Astrocyte (in vitro differentiated cells and primary cell): ENCODE results near the gene IFI16. TPM values are rescaled to one million over a fixed set of nuclear protein-coding genes. Genes with fewer than 3 reads are reported as not detected.

Experiments
- DNase-seq: peaks from one replicate; pipeline ENCODE4 v3.0.0-alpha.2; 2010; ENCODE audit warnings: low read depth
- FAIRE-seq: peaks from 2 replicates; lab custom pipeline; 2011; peaks lifted over from hg19 to GRCh38; lab: Jason Lieb, UNC
- H2AFZ ChIP-seq: 2 replicates; pipeline ENCODE4 v1.6.0; 2012; ENCODE audit warnings: low read depth, low read length, inconsistent platforms
- H3K27ac ChIP-seq: 2 replicates; pipeline ENCODE4 v1.5.1; 2011; ENCODE audit warnings: low read depth, low read length, inconsistent platforms
- H3K27me3 ChIP-seq: 2 replicates; pipeline ENCODE4 v1.6.0; 2011; ENCODE audit warnings: low read length, inconsistent platforms; ENCODE audit not compliant: insufficient read depth
- H3K36me3 ChIP-seq: 2 replicates; pipeline ENCODE4 v1.5.1; 2011; ENCODE audit warnings: low read length, inconsistent platforms; ENCODE audit not compliant: insufficient read depth
- H3K4me1 ChIP-seq: 2 replicates; pipeline ENCODE4 v1.5.1; 2011; ENCODE audit warnings: low read length, inconsistent platforms; ENCODE audit not compliant: insufficient read depth
- H3K4me2 ChIP-seq: 2 replicates; pipeline ENCODE4 v1.6.0; 2012; ENCODE audit warnings: low read length, inconsistent platforms
- H3K4me3 ChIP-seq: 2 replicates; pipeline ENCODE4 v1.5.1; 2011; ENCODE audit warnings: low read depth, mild to moderate bottlenecking, low read length, inconsistent platforms; ENCODE audit not compliant: insufficient read depth
- H3K79me2 ChIP-seq: 2 replicates; pipeline ENCODE4 v1.6.0; 2012; ENCODE audit warnings: mild to moderate bottlenecking, low read length, inconsistent platforms; ENCODE audit not compliant: insufficient read depth
- H3K9ac ChIP-seq: 2 replicates; pipeline ENCODE4 v1.6.0; 2012; ENCODE audit warnings: mild to moderate bottlenecking, low read length, inconsistent platforms
- H3K9me3 ChIP-seq: 2 replicates; pipeline ENCODE4 v1.5.1; 2012; ENCODE audit warnings: low read depth, mild to moderate bottlenecking, low read length, inconsistent platforms; ENCODE audit not compliant: insufficient read depth
- H4K20me1 ChIP-seq: 2 replicates; pipeline ENCODE4 v1.6.0; 2012; ENCODE audit warnings: low read length, inconsistent platforms; ENCODE audit not compliant: insufficient read depth
- H3K27ac Mint-ChIP-seq: one replicate; pipeline ENCODE4 v1.8.0; 2021; ENCODE audit warnings: mild to moderate bottlenecking, mixed read lengths; ENCODE audit not compliant: unreplicated experiment
- H3K27me3 Mint-ChIP-seq: one replicate; pipeline ENCODE4 v1.8.0; 2021; ENCODE audit warnings: low read depth, mixed read lengths; ENCODE audit not compliant: unreplicated experiment
- H3K36me3 Mint-ChIP-seq: one replicate; pipeline ENCODE4 v1.8.0; 2021; ENCODE audit warnings: low read depth, mixed read lengths; ENCODE audit not compliant: unreplicated experiment
- H3K4me1 Mint-ChIP-seq: one replicate; pipeline ENCODE4 v1.8.0; 2021; ENCODE audit warnings: low read depth, mixed read lengths; ENCODE audit not compliant: unreplicated experiment
- H3K4me3 Mint-ChIP-seq: one replicate; pipeline ENCODE4 v1.8.0; 2021; ENCODE audit warnings: mild to moderate bottlenecking, moderate library complexity, mixed read lengths; ENCODE audit not compliant: unreplicated experiment
- H3K9me3 Mint-ChIP-seq: one replicate; pipeline ENCODE4 v1.8.0; 2021; ENCODE audit warnings: mild to moderate bottlenecking, mixed read lengths; ENCODE audit not compliant: unreplicated experiment
- EZH2 ChIP-seq: IDR thresholded peaks from 2 replicates; pipeline ENCODE4 v1.6.1; 2012; ENCODE audit warnings: mild to moderate bottlenecking, low read length, inconsistent platforms; ENCODE audit not compliant: insufficient read depth
- total RNA-seq: library from RNA; stranded (reverse); gene quantifications from 2 replicates; pipeline ENCODE4 v1.2.1, GENCODE V29; 2021
- TF ChIP-seq, protein P1 (sequence below): IDR thresholded peaks from 2 replicates; pipeline ENCODE4 v1.5.1; 2011; ENCODE audit warnings: low read depth, mild to moderate bottlenecking, inconsistent platforms, low read length, moderate library complexity; ENCODE audit not compliant: insufficient read depth

The IFI16 gene
- total RNA-seq, 1 donor from 2014 or later, result 109 TPM

DNA sequence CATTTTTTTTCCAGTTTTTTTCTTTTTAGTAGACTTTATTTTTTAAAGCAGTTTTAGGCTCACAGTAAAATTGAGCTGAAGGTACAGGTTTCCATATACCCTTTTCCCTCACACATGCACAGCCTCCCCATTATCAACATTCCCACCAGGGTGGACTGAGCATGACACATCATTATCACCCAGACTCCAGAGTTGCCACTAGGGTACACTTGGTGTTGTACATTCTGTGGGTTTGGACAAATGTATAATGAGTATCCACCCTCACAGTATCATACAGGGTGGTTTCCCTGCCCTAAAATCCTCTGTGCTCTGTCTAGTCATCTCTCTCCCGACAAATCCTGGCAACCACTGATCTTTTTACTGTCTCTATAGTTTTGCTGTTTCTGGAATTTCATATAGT is 69.8 kb downstream of the IFI16 start:
- Histone ChIP-seq H4K20me1 (no peaks in the 10 kb centered on the region), H3K79me2 (no peaks in the 10 kb centered on the region), H3K27ac (no peak overlapping the region), H3K9ac (no peak overlapping the region), H3K9me3 (no peaks in the 10 kb centered on the region), H3K27me3 (peaks cover 8% of the 10 kb centered on the region), H3K4me3 (no peak overlapping the region), H2AFZ (no peak overlapping the region), H3K4me2 (no peak overlapping the region), H3K4me1 (no peaks in the 10 kb centered on the region), H3K36me3 (no peaks in the 10 kb centered on the region)
- no peak for FAIRE-seq
- no peak for DNase-seq
- Mint-ChIP-seq H3K36me3 (no peaks in the 10 kb centered on the region), H3K27me3 (no peaks in the 10 kb centered on the region), H3K9me3 (no peaks in the 10 kb centered on the region), H3K27ac (no peak overlapping the region), H3K4me3 (no peak overlapping the region), H3K4me1 (peaks cover 7% of the 10 kb centered on the region)
- TF ChIP-seq, protein P1, sequence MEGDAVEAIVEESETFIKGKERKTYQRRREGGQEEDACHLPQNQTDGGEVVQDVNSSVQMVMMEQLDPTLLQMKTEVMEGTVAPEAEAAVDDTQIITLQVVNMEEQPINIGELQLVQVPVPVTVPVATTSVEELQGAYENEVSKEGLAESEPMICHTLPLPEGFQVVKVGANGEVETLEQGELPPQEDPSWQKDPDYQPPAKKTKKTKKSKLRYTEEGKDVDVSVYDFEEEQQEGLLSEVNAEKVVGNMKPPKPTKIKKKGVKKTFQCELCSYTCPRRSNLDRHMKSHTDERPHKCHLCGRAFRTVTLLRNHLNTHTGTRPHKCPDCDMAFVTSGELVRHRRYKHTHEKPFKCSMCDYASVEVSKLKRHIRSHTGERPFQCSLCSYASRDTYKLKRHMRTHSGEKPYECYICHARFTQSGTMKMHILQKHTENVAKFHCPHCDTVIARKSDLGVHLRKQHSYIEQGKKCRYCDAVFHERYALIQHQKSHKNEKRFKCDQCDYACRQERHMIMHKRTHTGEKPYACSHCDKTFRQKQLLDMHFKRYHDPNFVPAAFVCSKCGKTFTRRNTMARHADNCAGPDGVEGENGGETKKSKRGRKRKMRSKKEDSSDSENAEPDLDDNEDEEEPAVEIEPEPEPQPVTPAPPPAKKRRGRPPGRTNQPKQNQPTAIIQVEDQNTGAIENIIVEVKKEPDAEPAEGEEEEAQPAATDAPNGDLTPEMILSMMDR, result no peak
- TF ChIP-seq EZH2, result no peak

GRCh38 chr1:159081626-159082025 is 71.9 kb downstream of the IFI16 start:
- Histone ChIP-seq H3K79me2 (no peaks in the 10 kb centered on the region), H3K9me3 (no peaks in the 10 kb centered on the region), H3K9ac (no peak overlapping the region), H4K20me1 (no peaks in the 10 kb centered on the region), H3K4me1 (no peaks in the 10 kb centered on the region), H3K36me3 (no peaks in the 10 kb centered on the region), H3K27ac (no peak overlapping the region), H2AFZ (no peak overlapping the region), H3K27me3 (peaks cover 4% of the 10 kb centered on the region), H3K4me3 (no peak overlapping the region), H3K4me2 (no peak overlapping the region)
- no peaks in the 10 kb centered on the region for H3K9me3 Mint-ChIP-seq
- FAIRE-seq, result no peak
- H3K36me3 Mint-ChIP-seq, result no peaks in the 10 kb centered on the region
- no peak for TF ChIP-seq EZH2
- TF ChIP-seq, protein P1, result no peak
- no peak overlapping the region for H3K4me3 Mint-ChIP-seq
- peaks cover 7% of the 10 kb centered on the region for H3K4me1 Mint-ChIP-seq
- H3K27ac Mint-ChIP-seq, result no peak overlapping the region
- DNase-seq, result no peak
- no peaks in the 10 kb centered on the region for H3K27me3 Mint-ChIP-seq

GRCh38 chr1:159083013-159083412 is 73.3 kb downstream of the IFI16 start:
- no peaks in the 10 kb centered on the region for H3K9me3 Mint-ChIP-seq
- no peaks in the 10 kb centered on the region for H4K20me1 ChIP-seq
- no peak overlapping the region for H3K27ac Mint-ChIP-seq

More at GRCh38 chr1:159083013-159083412, 73.3 kb downstream of the IFI16 start:
- FAIRE-seq (no peak), DNase-seq (no peak)
- Histone ChIP-seq H3K4me3 (no peak overlapping the region), H2AFZ (no peak overlapping the region), H3K79me2 (no peaks in the 10 kb centered on the region), H3K9me3 (no peaks in the 10 kb centered on the region), H3K4me2 (no peak overlapping the region), H3K27me3 (no peaks in the 10 kb centered on the region), H3K36me3 (no peaks in the 10 kb centered on the region), H3K27ac (no peak overlapping the region), H3K4me1 (peaks cover 2% of the 10 kb centered on the region), H3K9ac (no peak overlapping the region)
- TF ChIP-seq, protein P1, result no peak
- TF ChIP-seq EZH2, result no peak
- Mint-ChIP-seq H3K36me3 (no peaks in the 10 kb centered on the region), H3K4me3 (no peak overlapping the region), H3K4me1 (peaks cover 6% of the 10 kb centered on the region), H3K27me3 (no peaks in the 10 kb centered on the region)
